Naive thymus-derived CD4-positive, alpha-beta T cell (primary cell): ENCODE results near the gene SPECC1. TPM values are rescaled to one million over a fixed set of nuclear protein-coding genes. Genes with fewer than 3 reads are reported as not detected.

Source experiments
- ATAC-seq: fragments of 150-1000 bp; cut with Tn5 transposase; 2 replicates; pipeline ENCODE4 v1.10.0; 2021; ENCODE audit warnings: mild to moderate bottlenecking, moderate library complexity
- CTCF ChIA-PET: fragments of 350-600 bp; sonication (Branson Sonifier 250); formaldehyde crosslinking; loops from one replicate; lab custom pipeline; 2021; ENCODE audit warnings: antibody characterized with exemption; lab: Charles Lee
- POLR2A ChIA-PET: fragments of 350-600 bp; sonication (Branson Sonifier 250); formaldehyde crosslinking; loops from one replicate; lab custom pipeline; 2021; ENCODE audit warnings: antibody characterized with exemption, inconsistent platforms; lab: Charles Lee
- DNase-seq, 9 donors: peaks; one replicate each; pipeline versions ENCODE4 v3.0.0 to v3.0.0-alpha.2; 2020 to 2022; ENCODE audit warnings: mixed read lengths in 1 of 9
- H3K27ac ChIP-seq: one replicate; pipeline ENCODE4 v1.7.0; 2013; ENCODE audit warnings: mild to moderate bottlenecking, low read depth, low read length, moderate library complexity
- H3K27me3 ChIP-seq, 2 donors: one replicate each; pipeline ENCODE4 v1.7.0; 2013; ENCODE audit warnings: low read length in 2 of 2, mild to moderate bottlenecking in 2 of 2, moderate library complexity in 2 of 2; ENCODE audit not compliant: control insufficient read depth in 2 of 2, insufficient read depth in 2 of 2
- H3K36me3 ChIP-seq, 3 experiments: 1 replicate in 2 of 3; 2 replicates in 1 of 3; pipeline ENCODE4 v1.7.0; 2013; ENCODE audit warnings: low read length in 3 of 3, mild to moderate bottlenecking in 3 of 3, moderate library complexity in 1 of 3; ENCODE audit not compliant: insufficient read depth in 3 of 3, control insufficient read depth in 2 of 3
- H3K4me1 ChIP-seq, 2 donors: one replicate each; pipeline ENCODE4 v1.7.0; 2013; ENCODE audit warnings: low read length in 2 of 2, mild to moderate bottlenecking in 2 of 2, moderate library complexity in 1 of 2; ENCODE audit not compliant: control insufficient read depth in 2 of 2, insufficient read depth in 2 of 2
- H3K4me3 ChIP-seq: 2 replicates; pipeline ENCODE4 v1.7.0; 2013; ENCODE audit warnings: mild to moderate bottlenecking, low read length
- H3K9me3 ChIP-seq, 3 experiments: 1 replicate in 2 of 3; 2 replicates in 1 of 3; pipeline ENCODE4 v1.7.0; 2013; ENCODE audit warnings: low read length in 3 of 3; ENCODE audit not compliant: control insufficient read depth in 2 of 3
- H3K27ac Mint-ChIP-seq, 9 donors: one replicate each; pipeline ENCODE4 v1.8.0; 2020 to 2022; ENCODE audit warnings: mixed read lengths in 9 of 9, mild to moderate bottlenecking in 8 of 9, moderate library complexity in 5 of 9, inconsistent platforms in 2 of 9
- H3K27me3 Mint-ChIP-seq, 5 donors: one replicate each; pipeline ENCODE4 v1.8.0; 2021 to 2022; ENCODE audit warnings: mixed read lengths in 5 of 5, mild to moderate bottlenecking in 1 of 5
- H3K36me3 Mint-ChIP-seq, 5 donors: one replicate each; pipeline ENCODE4 v1.8.0; 2020 to 2022; ENCODE audit warnings: mixed read lengths in 5 of 5, mild to moderate bottlenecking in 3 of 5, inconsistent platforms in 1 of 5
- H3K4me1 Mint-ChIP-seq, 7 donors: one replicate each; pipeline ENCODE4 v1.8.0; 2020 to 2022; ENCODE audit warnings: mixed read lengths in 7 of 7, mild to moderate bottlenecking in 3 of 7, inconsistent platforms in 1 of 7
- H3K4me3 Mint-ChIP-seq, 10 donors: one replicate each; pipeline ENCODE4 v1.8.0; 2020 to 2022; ENCODE audit warnings: mild to moderate bottlenecking in 10 of 10, mixed read lengths in 10 of 10, moderate library complexity in 6 of 10, inconsistent platforms in 2 of 10
- H3K9me3 Mint-ChIP-seq, 11 donors: one replicate each; pipeline ENCODE4 v1.8.0; 2020 to 2022; ENCODE audit warnings: mixed read lengths in 11 of 11, mild to moderate bottlenecking in 4 of 11, inconsistent platforms in 1 of 11, moderate library complexity in 1 of 11
- intact Hi-C, 2 donors: fragments of 100-400 bp; cut with micrococcal nuclease; formaldehyde crosslinking; loops; one replicate each; pipeline ENCODE4 v1.15.1; 2023
- polyA plus RNA-seq, 2 donors: library from polyadenylated mRNA; unstranded; fragments of 300-500 nt; fragmentation: Illumina TruSeq; gene quantifications; one replicate each; pipeline ENCODE4 v1.2.3, GENCODE V29; 2021
- total RNA-seq, 6 experiments: library from RNA in 5 of 6; stranded (reverse) in 5 of 6; gene quantifications; 1 replicate in 5 of 6; 2 replicates in 1 of 6; pipeline ENCODE4 v1.2.3 and lab custom pipeline; 2021 to 2026

Gene SPECC1
- total and polyA plus RNA-seq, 7 experiments from 2014 or later, result 1.2 to 37.5 (median 4.7) TPM

GRCh38 chr17:20271011-20271610 is 262.0 kb downstream of the SPECC1 start:
- Histone ChIP-seq H3K36me3 (no peaks in the 10 kb centered on the region), H3K27ac (peak overlapping the region; percentile 25), H3K27me3 (no peaks in the 10 kb centered on the region), H3K4me1 (peaks cover 11 to 85% of the 10 kb centered on the region in 2 donors), H3K9me3 (no peaks in the 10 kb centered on the region), H3K4me3 (no peak overlapping the region)
- DNase-seq (peak in 6 of 9 donors; percentile 10 to 65 (median 54)), ATAC-seq (peak; percentile 41)
- H3K4me1 Mint-ChIP-seq, result peaks cover 48 to 98% (median 90%) of the 10 kb centered on the region in 7 donors
- POLR2A ChIA-PET, result interaction anchor here (0.6 to 1.6 kb wide), 8 partner anchors 9 to 44 kb away, joined by 3 to 5 read pairs (median 3); no protein-coding TSS in a partner anchor
- peak overlapping the region; percentile 68 to 98 (median 90) for H3K27ac Mint-ChIP-seq
- intact Hi-C loops, result loop anchor here in 1 of 2 donors (1.0 kb wide), 4 partner anchors 9 to 37 kb away; no protein-coding TSS in a partner anchor
- peaks cover 0 to 2% (median 0%) of the 10 kb centered on the region in 11 donors for H3K9me3 Mint-ChIP-seq
- H3K4me3 Mint-ChIP-seq, result peak overlapping the region; percentile 40 to 83 (median 71)
- H3K27me3 Mint-ChIP-seq, result no peaks in the 10 kb centered on the region
- CTCF ChIA-PET, result interaction anchor here (0.6 to 1.7 kb wide), 6 partner anchors 15 to 44 kb away, joined by 3 to 6 read pairs (median 4); no protein-coding TSS in a partner anchor
- peaks cover 0 to 5% (median 0%) of the 10 kb centered on the region in 5 donors for H3K36me3 Mint-ChIP-seq

- H3K36me3 ChIP-seq, result no peaks in the 10 kb centered on the region
- no peak overlapping the region for H3K4me3 ChIP-seq
- peak; percentile 38 for ATAC-seq
- ChIA-PET POLR2A (interaction anchor here (0.7 to 1.7 kb wide), 4 partner anchors 12 to 46 kb away, joined by 3 to 6 read pairs (median 4); no protein-coding TSS in a partner anchor), CTCF (interaction anchor here (0.7 to 0.8 kb wide), 3 partner anchors 43 to 48 kb away, joined by 4 to 5 read pairs (median 4); no protein-coding TSS in a partner anchor)
- no peak for DNase-seq
- peak overlapping the region; percentile 59 to 83 (median 79) for H3K4me3 Mint-ChIP-seq
- H3K4me1 ChIP-seq, result peaks cover 6 to 86% of the 10 kb centered on the region in 2 donors
- H3K27me3 Mint-ChIP-seq, result no peaks in the 10 kb centered on the region
- peaks cover 0 to 2% (median 0%) of the 10 kb centered on the region in 11 donors for H3K9me3 Mint-ChIP-seq
- no peaks in the 10 kb centered on the region for H3K27me3 ChIP-seq
- peaks cover 59 to 100% (median 93%) of the 10 kb centered on the region in 7 donors for H3K4me1 Mint-ChIP-seq
- peaks cover 0 to 5% (median 0%) of the 10 kb centered on the region in 5 donors for H3K36me3 Mint-ChIP-seq
- peak overlapping the region; percentile 78 to 98 (median 92) for H3K27ac Mint-ChIP-seq
- no peaks in the 10 kb centered on the region for H3K9me3 ChIP-seq
- intact Hi-C loops, result no loop called here
- H3K27ac ChIP-seq, result peak overlapping the region; percentile 36
These were observed 264.8 kb downstream of the SPECC1 start for GRCh38 chr17:20273741-20274500.

- no peaks in the 10 kb centered on the region for H3K9me3 ChIP-seq
- H3K4me3 ChIP-seq, result no peak overlapping the region
- H3K27ac ChIP-seq, result peak overlapping the region; percentile 68
- no peaks in the 10 kb centered on the region for H3K36me3 ChIP-seq
- ATAC-seq (peak; percentile 45), DNase-seq (peak in 5 of 9 donors; percentile 21 to 46 (median 27))
- H3K9me3 Mint-ChIP-seq, result peaks cover 0 to 2% (median 0%) of the 10 kb centered on the region in 11 donors
- ChIA-PET POLR2A (interaction anchor here (0.6 to 1.8 kb wide), 12 partner anchors 9 to 41 kb away, joined by 3 to 6 read pairs (median 4); no protein-coding TSS in a partner anchor), CTCF (interaction anchor here (0.6 to 2.5 kb wide), 8 partner anchors 9 to 558 kb away, joined by 3 to 15 read pairs (median 3); no protein-coding TSS in a partner anchor)
- H3K36me3 Mint-ChIP-seq, result peaks cover 0 to 5% (median 0%) of the 10 kb centered on the region in 5 donors
- peaks cover 60 to 100% (median 96%) of the 10 kb centered on the region in 7 donors for H3K4me1 Mint-ChIP-seq
- peak overlapping the region; percentile 59 to 86 (median 72) for H3K4me3 Mint-ChIP-seq
- H3K4me1 ChIP-seq, result peaks cover 6 to 75% of the 10 kb centered on the region in 2 donors
- H3K27me3 ChIP-seq, result no peaks in the 10 kb centered on the region
- H3K27me3 Mint-ChIP-seq, result no peaks in the 10 kb centered on the region
- intact Hi-C loops, result loop anchor here (2.0 to 5.0 kb wide), 3 partner anchors 13 to 118 kb away; no protein-coding TSS in a partner anchor
- H3K27ac Mint-ChIP-seq, result peak overlapping the region; percentile 67 to 98 (median 95)
These were observed 266.5 kb downstream of the SPECC1 start for GRCh38 chr17:20275653-20276052.

- peak in 1 of 9 donors; percentile 23 for DNase-seq
- no peaks in the 10 kb centered on the region for H3K9me3 ChIP-seq
- intact Hi-C loops, result loop anchor here (2.0 to 5.0 kb wide), 3 partner anchors 14 to 119 kb away; no protein-coding TSS in a partner anchor
- Mint-ChIP-seq H3K27ac (peak overlapping the region; percentile 56 to 98 (median 95)), H3K4me3 (peak overlapping the region; percentile 59 to 86 (median 72)), H3K27me3 (no peaks in the 10 kb centered on the region), H3K4me1 (peaks cover 57 to 99% (median 93%) of the 10 kb centered on the region in 7 donors), H3K9me3 (peaks cover 0 to 2% (median 0%) of the 10 kb centered on the region in 11 donors), H3K36me3 (peaks cover 0 to 8% (median 1%) of the 10 kb centered on the region in 5 donors)
- peak overlapping the region; percentile 68 for H3K27ac ChIP-seq
- H3K4me1 ChIP-seq, result peaks cover under 1 to 69% of the 10 kb centered on the region in 2 donors
- H3K36me3 ChIP-seq, result no peaks in the 10 kb centered on the region
- ATAC-seq, result peak; percentile 19
- ChIA-PET POLR2A (interaction anchor here (0.6 to 1.8 kb wide), 9 partner anchors 8 to 42 kb away, joined by 3 to 6 read pairs (median 4); no protein-coding TSS in a partner anchor), CTCF (interaction anchor here (0.7 to 2.5 kb wide), 4 partner anchors 20 to 160 kb away, joined by 3 to 15 read pairs (median 4); no protein-coding TSS in a partner anchor)
- H3K4me3 ChIP-seq, result no peak overlapping the region
- H3K27me3 ChIP-seq, result no peaks in the 10 kb centered on the region
These were observed 267.3 kb downstream of the SPECC1 start for GRCh38 chr17:20276421-20276820.

GRCh38 chr17:20278805-20279204 is 269.6 kb downstream of the SPECC1 start:
- DNase-seq (no peak), ATAC-seq (no peak)
- Histone ChIP-seq H3K4me1 (peaks cover 0 to 50% of the 10 kb centered on the region in 2 donors), H3K27ac (no peak overlapping the region), H3K27me3 (no peaks in the 10 kb centered on the region), H3K4me3 (no peak overlapping the region), H3K9me3 (no peaks in the 10 kb centered on the region), H3K36me3 (no peaks in the 10 kb centered on the region)
- H3K4me3 Mint-ChIP-seq, result peak overlapping the region in 2 of 10 donors; percentile 18 to 72
- no peaks in the 10 kb centered on the region for H3K27me3 Mint-ChIP-seq
- CTCF ChIA-PET, result interaction anchor here (0.6 kb wide), 1 partner anchor 74 kb away, joined by 3 read pairs; no protein-coding TSS in a partner anchor
- intact Hi-C loops, result loop anchor here (5.0 kb wide), 2 partner anchors 47 to 122 kb away; no protein-coding TSS in a partner anchor
- H3K36me3 Mint-ChIP-seq, result peaks cover 0 to 3% (median 3%) of the 10 kb centered on the region in 5 donors
- peaks cover 0 to 3% (median 0%) of the 10 kb centered on the region in 11 donors for H3K9me3 Mint-ChIP-seq
- H3K4me1 Mint-ChIP-seq, result peaks cover 50 to 86% (median 82%) of the 10 kb centered on the region in 7 donors
- POLR2A ChIA-PET, result interaction anchor here (1.0 to 1.9 kb wide), 2 partner anchors 14 to 34 kb away, joined by 3 to 6 read pairs; no protein-coding TSS in a partner anchor
- H3K27ac Mint-ChIP-seq, result peak overlapping the region in 7 of 9 donors; percentile 33 to 98 (median 84)
